WI38 (cell line): ENCODE results near the gene GBP4.
A peak's percentile ranks its signal among the peaks of the same experiment; 100 is the strongest.
"Not testable (repeated sequence)": the region's sequence is repeated elsewhere in the genome, so short reads cannot be mapped to it uniquely, and the experiment has no call there.

Experiments used
- H3K4me3 ChIP-seq: 2 replicates; pipeline ENCODE4 v1.5.1; 2011; ENCODE audit warnings: low read depth, mild to moderate bottlenecking, control low read depth, low read length
- TF ChIP-seq, protein P1 (sequence below): IDR thresholded peaks from 2 replicates; pipeline ENCODE4 v1.5.1; 2012; ENCODE audit warnings: low read depth, mild to moderate bottlenecking, control low read depth, low read length

GBP4 gene, protein sequence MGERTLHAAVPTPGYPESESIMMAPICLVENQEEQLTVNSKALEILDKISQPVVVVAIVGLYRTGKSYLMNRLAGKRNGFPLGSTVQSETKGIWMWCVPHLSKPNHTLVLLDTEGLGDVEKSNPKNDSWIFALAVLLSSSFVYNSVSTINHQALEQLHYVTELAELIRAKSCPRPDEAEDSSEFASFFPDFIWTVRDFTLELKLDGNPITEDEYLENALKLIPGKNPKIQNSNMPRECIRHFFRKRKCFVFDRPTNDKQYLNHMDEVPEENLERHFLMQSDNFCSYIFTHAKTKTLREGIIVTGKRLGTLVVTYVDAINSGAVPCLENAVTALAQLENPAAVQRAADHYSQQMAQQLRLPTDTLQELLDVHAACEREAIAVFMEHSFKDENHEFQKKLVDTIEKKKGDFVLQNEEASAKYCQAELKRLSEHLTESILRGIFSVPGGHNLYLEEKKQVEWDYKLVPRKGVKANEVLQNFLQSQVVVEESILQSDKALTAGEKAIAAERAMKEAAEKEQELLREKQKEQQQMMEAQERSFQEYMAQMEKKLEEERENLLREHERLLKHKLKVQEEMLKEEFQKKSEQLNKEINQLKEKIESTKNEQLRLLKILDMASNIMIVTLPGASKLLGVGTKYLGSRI

DNA sequence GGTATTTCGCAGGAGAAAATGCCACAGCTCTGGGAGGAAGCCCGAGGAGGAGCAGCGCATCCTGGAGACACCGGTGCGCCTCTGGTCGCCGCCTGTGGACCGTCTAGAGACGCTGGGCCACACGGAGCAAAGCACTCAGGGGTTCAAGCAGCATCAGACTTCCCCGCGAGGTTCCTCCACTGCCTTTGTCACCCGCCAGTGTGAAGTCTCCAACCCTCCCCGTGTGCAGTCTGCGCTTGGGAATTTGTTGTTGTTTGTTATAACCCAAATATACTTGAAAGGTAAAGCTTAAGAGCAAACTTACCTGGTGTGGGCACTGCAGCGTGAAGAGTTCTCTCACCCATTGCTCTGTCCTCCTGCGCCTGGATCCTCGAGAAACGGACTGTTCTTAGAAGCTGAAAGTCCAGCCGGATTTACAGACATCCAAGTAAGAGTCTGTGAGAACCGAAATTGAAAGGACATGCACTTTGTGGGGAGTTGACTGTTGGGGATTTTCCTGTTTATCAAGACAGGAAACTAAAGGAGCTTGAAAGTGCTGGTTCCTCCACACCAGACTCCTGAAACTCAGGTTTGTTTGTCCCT, at the start of gene GBP4:
Gene GBP4, minus strand, starts transcription at position 452 of the 582 bp plus-strand sequence. Its CDS starts 108 bp downstream, at position 344.
- TF ChIP-seq, protein P1, sequence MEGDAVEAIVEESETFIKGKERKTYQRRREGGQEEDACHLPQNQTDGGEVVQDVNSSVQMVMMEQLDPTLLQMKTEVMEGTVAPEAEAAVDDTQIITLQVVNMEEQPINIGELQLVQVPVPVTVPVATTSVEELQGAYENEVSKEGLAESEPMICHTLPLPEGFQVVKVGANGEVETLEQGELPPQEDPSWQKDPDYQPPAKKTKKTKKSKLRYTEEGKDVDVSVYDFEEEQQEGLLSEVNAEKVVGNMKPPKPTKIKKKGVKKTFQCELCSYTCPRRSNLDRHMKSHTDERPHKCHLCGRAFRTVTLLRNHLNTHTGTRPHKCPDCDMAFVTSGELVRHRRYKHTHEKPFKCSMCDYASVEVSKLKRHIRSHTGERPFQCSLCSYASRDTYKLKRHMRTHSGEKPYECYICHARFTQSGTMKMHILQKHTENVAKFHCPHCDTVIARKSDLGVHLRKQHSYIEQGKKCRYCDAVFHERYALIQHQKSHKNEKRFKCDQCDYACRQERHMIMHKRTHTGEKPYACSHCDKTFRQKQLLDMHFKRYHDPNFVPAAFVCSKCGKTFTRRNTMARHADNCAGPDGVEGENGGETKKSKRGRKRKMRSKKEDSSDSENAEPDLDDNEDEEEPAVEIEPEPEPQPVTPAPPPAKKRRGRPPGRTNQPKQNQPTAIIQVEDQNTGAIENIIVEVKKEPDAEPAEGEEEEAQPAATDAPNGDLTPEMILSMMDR, result no peak
- H3K4me3 ChIP-seq, result peak within 1 kb of the TSS; percentile 60

DNA sequence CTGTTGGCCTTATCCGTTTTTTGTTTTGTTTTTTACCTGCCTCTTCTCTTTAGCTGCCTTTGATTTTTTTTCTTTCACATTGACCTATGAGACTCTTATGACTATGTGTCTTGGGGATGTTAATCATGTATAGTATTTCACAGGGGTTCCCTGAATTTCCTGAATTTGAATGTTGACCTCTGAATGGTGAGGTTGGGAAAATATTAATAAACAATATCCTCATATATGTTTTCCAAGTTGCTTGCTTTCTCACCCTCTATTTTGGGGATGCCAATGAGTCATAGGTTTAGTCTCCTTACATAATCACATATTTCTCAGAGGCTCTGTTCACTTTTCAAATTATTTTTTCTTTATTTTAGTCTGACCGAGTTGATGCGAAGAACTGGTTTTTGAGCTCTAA, 44.3 kb upstream of the GBP4 start:
- H3K4me3 ChIP-seq, result no peak overlapping the region
- TF ChIP-seq, protein P1, result no peak

DNA sequence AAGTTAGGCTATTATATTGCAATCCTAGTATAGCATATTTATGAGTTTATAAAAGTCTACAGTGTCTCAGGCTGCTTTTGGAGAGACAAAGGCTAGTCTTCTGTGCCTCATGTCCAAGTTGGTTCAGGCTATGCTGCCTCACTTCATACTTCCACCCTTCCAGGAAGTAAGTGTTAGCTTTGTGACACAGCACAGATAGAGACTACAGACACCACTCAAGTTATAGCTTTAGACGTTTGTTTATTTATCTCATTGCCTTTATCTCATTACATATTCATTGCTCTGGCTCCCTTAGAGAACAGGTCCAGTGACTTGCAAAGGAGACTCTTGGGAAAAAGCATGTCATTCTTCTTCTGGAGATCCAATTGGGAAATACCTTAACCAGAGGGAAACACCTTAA, 22.6 kb upstream of the GBP4 start:
- no peak overlapping the region for H3K4me3 ChIP-seq
- TF ChIP-seq, protein P1, result no peak

DNA sequence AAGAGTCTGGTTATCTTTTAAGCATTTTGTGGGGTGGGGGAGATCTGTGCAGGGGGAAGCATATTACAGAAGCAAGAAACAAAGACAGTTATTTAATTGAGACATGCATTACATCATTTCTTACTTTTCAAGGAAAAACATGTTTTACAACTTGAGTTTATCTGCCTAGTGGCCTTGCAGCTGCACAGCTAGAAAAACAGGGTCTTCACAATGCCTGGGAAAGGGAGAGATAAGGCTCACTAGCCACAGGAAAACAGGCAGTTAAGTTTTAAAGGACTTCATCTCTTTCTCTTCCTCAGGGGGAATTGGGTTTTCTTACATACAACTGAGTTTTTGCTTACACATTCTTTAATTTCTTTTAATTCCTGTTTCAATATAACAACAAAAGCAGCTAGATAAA, 21.1 kb upstream of the GBP4 start:
- H3K4me3 ChIP-seq, result not testable (repeated sequence)

DNA sequence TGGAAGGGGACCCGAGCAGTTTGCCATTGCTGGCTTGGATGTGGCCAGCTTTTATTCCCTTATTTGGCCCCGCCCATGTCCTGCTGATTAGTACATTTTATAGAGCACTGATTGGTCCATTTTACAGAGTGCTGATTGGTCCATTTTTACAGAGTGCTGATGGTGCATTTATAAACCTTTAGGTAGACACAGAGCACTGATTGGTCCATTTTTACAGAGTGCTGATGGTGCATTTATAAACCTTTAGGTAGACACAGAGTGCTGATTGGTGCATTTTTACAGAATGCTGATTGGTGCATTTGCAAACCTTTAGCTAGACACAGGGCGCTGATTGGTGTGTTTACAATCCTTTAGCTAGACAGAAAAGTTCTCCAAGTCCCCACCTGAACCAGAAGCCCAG, 20.2 kb upstream of the GBP4 start:
- not testable (repeated sequence) for H3K4me3 ChIP-seq

DNA sequence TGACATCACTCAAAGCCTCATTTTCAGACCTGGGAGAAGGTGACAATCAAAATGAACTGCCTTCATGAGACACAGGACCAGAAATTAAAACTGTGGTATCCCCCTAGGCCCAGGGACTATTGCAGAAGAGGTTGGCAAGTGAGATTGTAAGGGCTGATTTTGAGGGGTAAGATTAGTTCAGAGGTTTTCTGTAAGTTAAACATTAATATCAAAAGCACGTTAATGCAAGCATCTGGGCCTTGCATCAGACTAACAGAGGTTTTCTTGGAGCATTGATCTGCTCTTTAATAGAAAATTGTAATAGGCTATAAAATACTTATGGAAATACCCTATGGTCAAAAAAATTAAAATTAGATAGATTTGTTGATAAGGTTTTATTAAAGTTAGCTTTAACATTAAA, 14.6 kb upstream of the GBP4 start:
- H3K4me3 ChIP-seq, result no peak overlapping the region
- TF ChIP-seq, protein P1, result no peak

DNA sequence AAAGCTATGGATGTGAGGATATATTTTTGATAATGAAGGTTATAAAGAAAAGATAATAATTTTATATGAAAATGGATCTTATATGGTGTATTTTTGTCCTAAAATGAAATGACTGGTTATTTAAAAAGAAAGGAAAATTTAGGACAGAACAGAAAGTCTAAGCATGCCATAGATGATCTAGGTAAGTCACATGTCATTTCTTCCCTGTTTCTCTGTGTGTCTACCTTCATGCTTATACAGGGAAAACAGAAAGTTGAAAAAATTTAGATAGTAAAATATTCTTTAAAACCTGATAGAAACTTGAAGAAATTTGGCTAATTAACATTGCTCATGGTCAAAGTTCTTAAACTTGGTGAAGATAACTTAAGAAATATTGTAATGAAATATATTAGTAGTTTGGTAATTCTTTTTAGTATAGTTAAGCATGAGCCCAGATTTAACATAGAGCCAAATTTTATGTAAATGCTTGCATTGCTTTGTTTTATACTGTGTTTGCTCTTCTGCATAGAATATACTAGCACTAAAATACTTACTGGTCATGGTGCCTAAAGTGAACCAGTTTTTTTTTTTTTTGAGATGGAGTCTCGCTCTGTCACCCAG, 12.4 kb upstream of the GBP4 start:
- no peak overlapping the region for H3K4me3 ChIP-seq
- TF ChIP-seq, protein P1, result no peak

DNA sequence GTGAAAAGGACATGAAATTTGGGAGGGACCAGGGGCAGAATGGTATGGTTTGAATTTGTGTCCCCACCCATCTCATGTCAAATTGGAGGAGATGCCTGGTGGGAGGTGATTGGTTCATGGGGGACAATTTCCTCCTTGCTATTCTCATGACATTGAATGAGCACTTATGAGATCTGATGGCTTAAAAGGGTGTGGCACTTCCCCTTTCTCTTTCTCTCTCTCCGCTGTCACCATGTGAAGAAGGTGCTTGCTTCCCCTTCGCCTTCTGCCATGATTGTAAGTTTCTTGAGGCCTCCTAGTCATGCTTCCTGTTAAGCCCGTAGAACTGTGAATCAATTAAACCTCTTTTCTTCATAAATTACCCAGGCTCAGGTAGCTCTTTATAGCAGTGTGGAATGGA, 7.6 kb upstream of the GBP4 start:
- TF ChIP-seq, protein P1, result no peak

More for the DNA sequence above, 7.6 kb upstream of the GBP4 start:
- H3K4me3 ChIP-seq, result no peak overlapping the region
